Tibial artery (tissue), 4 donors: ENCODE measurements around the gene MRTFB.

Experiments
- DNase-seq, 2 donors: peaks; one replicate each; pipeline ENCODE4 v3.0.0-alpha.2; 2019
- H3K27ac ChIP-seq, 2 donors: fragments of 200-600 bp; sonication (generic) in 1 of 2; 1 replicate in 1 of 2; 2 replicates in 1 of 2; pipeline ENCODE4 v1.5.1; 2018 to 2019; ENCODE audit warnings: mild to moderate bottlenecking in 1 of 2
- H3K27me3 ChIP-seq, 2 donors: fragments of 200-600 bp; sonication (generic) in 1 of 2; one replicate each; pipeline versions ENCODE4 v1.5.1 to v1.6.0; 2016 to 2019
- H3K36me3 ChIP-seq, 3 donors: fragments of 200-600 bp; sonication (generic) in 2 of 3; one replicate each; pipeline ENCODE4 v1.5.1; 2016 to 2019; ENCODE audit warnings: mild to moderate bottlenecking in 2 of 3
- H3K4me1 ChIP-seq, 4 donors: fragments of 200-600 bp; sonication (generic) in 2 of 4; 1 replicate in 3 of 4; 2 replicates in 1 of 4; pipeline ENCODE4 v1.5.1; 2016 to 2019
- H3K4me3 ChIP-seq, 2 donors: fragments of 200-600 bp; sonication (generic) in 1 of 2; 1 replicate in 1 of 2; 2 replicates in 1 of 2; pipeline ENCODE4 v1.5.1; 2018 to 2019; ENCODE audit warnings: mild to moderate bottlenecking in 2 of 2
- H3K9me3 ChIP-seq, 3 donors: fragments of 200-600 bp; sonication (generic) in 1 of 3; one replicate each; pipeline ENCODE4 v1.5.1; 2016 to 2019
- intact Hi-C: fragments of 100-400 bp; cut with DNase I; formaldehyde crosslinking; loops from one replicate; pipeline ENCODE4 v1.15.0; 2023; ENCODE audit warnings: low total_unique reads
- TF ChIP-seq, protein P1 (sequence below), 2 experiments: fragments of 200-600 bp in 1 of 2; fragments of 450-650 bp in 1 of 2; IDR thresholded peaks; one replicate each; pipeline ENCODE4 v1.5.1; 2017 to 2019; ENCODE audit warnings: antibody characterized with exemption in 2 of 2, mild to moderate bottlenecking in 1 of 2, moderate library complexity in 1 of 2

The MRTFB gene

DNA sequence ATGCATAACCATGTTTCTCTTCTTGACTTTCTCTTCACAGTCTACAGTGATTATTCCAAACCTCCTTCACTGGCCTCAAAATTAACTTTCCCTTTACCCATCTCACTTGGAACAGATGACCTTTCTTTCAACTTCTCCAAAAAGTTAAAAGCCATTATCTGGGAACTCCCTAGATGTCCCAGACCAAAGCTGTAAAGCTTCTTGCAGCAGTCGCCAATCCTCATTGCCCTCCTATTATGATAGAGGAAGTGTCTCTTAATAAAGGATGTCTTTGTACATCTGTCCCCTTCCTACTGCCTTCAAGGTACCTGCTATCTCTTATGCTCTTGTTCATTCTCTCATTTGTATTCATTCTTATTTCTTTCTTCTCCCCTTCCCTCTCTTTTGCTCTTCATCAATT, 127.5 kb downstream of the MRTFB start:
- intact Hi-C loops, result no loop called here
- Histone ChIP-seq H3K4me1 (peaks cover 0 to 30% (median 8%) of the 10 kb centered on the region in 4 donors), H3K27ac (no peak overlapping the region), H3K27me3 (no peaks in the 10 kb centered on the region), H3K36me3 (no peaks in the 10 kb centered on the region), H3K9me3 (no peaks in the 10 kb centered on the region), H3K4me3 (no peak overlapping the region)
- TF ChIP-seq, protein P1, sequence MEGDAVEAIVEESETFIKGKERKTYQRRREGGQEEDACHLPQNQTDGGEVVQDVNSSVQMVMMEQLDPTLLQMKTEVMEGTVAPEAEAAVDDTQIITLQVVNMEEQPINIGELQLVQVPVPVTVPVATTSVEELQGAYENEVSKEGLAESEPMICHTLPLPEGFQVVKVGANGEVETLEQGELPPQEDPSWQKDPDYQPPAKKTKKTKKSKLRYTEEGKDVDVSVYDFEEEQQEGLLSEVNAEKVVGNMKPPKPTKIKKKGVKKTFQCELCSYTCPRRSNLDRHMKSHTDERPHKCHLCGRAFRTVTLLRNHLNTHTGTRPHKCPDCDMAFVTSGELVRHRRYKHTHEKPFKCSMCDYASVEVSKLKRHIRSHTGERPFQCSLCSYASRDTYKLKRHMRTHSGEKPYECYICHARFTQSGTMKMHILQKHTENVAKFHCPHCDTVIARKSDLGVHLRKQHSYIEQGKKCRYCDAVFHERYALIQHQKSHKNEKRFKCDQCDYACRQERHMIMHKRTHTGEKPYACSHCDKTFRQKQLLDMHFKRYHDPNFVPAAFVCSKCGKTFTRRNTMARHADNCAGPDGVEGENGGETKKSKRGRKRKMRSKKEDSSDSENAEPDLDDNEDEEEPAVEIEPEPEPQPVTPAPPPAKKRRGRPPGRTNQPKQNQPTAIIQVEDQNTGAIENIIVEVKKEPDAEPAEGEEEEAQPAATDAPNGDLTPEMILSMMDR (IDR thresholded peaks at IDR 0.05), result no peak
- DNase-seq, result no peak

DNA sequence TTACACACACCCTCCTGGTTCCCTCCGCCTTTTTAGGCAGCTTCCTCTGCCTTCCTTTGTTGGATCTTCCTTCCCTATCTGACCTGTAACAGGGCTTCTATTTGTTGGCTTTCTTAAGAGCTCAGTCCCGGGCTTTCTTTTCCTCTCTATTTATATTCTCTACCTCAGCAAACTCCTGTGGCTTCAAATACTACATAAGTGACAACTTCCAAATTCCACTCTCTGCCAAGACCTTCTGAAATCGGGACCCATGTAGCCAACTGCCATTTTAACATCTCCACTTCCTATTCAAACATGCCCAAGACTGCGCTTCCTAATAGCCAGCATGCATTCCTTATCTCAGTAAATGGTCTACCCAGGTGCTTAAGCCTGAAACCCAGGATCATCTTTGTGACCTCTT, 128.1 kb downstream of the MRTFB start:
- DNase-seq, result no peak
- H3K4me3 ChIP-seq, result no peak overlapping the region
- H3K27me3 ChIP-seq, result no peaks in the 10 kb centered on the region
- no peak overlapping the region for H3K27ac ChIP-seq
- H3K9me3 ChIP-seq, result no peaks in the 10 kb centered on the region
- no peaks in the 10 kb centered on the region for H3K36me3 ChIP-seq
- intact Hi-C loops, result no loop called here
- TF ChIP-seq, protein P1 (IDR thresholded peaks at IDR 0.05), result no peak
- H3K4me1 ChIP-seq, result peaks cover 0 to 34% (median 8%) of the 10 kb centered on the region in 4 donors

DNA sequence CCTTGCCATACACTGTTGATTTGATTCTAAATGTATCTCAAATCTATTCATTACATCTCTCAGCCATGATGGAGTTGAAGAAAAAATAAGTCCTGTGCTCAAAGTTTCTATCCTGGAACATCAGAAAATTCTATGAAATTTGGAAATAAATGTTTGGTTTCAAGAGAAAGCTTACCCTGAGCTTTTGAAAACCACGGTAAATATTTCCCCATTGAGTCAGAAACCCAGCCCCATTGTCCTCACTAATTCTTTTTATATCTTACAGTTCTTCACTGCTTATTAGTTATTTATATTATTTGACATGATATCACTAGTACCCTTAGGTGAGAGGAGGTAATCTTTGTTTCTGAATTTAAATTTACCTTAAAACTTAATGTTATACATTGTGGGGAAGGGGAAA, 128.5 kb downstream of the MRTFB start:
- Histone ChIP-seq H3K4me1 (peaks cover 0 to 34% (median 8%) of the 10 kb centered on the region in 4 donors), H3K27ac (no peak overlapping the region), H3K4me3 (no peak overlapping the region), H3K9me3 (no peaks in the 10 kb centered on the region), H3K27me3 (no peaks in the 10 kb centered on the region), H3K36me3 (no peaks in the 10 kb centered on the region)
- intact Hi-C loops, result no loop called here
- TF ChIP-seq, protein P1 (IDR thresholded peaks at IDR 0.05), result no peak
- DNase-seq, result no peak

DNA sequence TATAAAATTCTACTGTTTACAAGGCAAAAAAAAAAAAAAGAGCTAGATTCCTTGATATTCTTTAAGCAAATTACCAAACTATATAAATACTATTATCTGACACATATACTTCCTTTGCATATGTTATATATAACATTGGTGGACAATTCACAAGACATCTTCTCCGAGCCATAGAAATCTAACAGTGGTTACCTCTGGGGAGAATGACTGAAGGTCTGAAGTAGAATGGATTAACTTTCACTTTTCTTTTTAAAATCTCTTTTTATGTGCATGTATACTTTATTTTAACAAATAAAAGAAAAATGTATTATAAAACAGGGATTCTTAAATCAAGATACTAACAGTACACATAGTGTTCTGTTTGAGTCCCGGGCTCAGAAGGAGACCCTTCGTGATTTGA, 131.0 kb downstream of the MRTFB start:
- Histone ChIP-seq H3K27ac (peak overlapping the region in 1 of 2 donors; percentile 9), H3K4me1 (peaks cover 0 to 38% (median 5%) of the 10 kb centered on the region in 4 donors), H3K4me3 (peak overlapping the region in 1 of 2 donors; percentile 9), H3K9me3 (no peaks in the 10 kb centered on the region), H3K27me3 (no peaks in the 10 kb centered on the region), H3K36me3 (no peaks in the 10 kb centered on the region)
- intact Hi-C loops, result no loop called here
- DNase-seq, result no peak
- TF ChIP-seq, protein P1 (IDR thresholded peaks at IDR 0.05), result no peak

DNA sequence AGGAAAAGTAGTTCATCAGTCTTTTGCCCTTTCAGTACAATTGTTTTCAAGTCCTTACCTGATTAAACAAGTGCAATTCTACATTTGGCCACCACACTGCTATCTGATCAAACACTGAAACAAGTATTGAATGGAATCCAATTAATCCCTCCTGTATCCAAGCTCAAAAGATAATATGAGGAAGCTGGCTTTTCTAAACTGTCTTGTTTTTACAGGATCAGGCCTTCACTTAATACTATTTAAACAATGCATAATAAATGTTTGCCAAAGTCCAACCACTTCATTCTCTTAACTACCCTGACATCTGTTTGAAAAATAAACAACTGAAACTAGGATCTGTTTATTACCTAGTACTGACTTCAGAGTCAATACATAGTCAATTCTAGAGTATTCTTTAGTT, 131.6 kb downstream of the MRTFB start:
- Histone ChIP-seq H3K27ac (peak overlapping the region in 1 of 2 donors; percentile 22), H3K27me3 (no peaks in the 10 kb centered on the region), H3K4me1 (peaks cover 0 to 38% (median 5%) of the 10 kb centered on the region in 4 donors), H3K9me3 (no peaks in the 10 kb centered on the region), H3K4me3 (peak overlapping the region in 1 of 2 donors; percentile 9), H3K36me3 (no peaks in the 10 kb centered on the region)
- intact Hi-C loops, result no loop called here
- no peak for DNase-seq
- TF ChIP-seq, protein P1 (IDR thresholded peaks at IDR 0.05), result peak; percentile 16 to 26

DNA sequence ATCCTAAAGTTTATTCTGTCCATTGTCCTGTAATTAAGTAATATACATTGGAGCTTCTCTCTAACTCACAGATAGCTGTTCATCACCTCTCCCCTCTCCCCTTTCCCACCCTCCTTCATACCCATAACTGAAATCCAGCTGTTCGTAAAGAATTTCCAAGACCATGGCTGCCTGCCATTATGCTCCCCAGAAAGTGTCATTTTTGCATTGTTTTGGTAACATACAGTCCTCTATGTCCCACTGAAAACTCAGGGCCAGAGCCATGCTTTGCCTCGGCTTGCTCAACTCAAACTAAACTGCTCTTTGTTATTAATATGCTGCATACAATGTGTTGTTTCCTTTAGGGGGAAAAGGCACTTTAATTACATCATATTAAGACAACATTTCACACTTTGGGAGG, 132.0 kb downstream of the MRTFB start:
- TF ChIP-seq, protein P1 (IDR thresholded peaks at IDR 0.05), result no peak
- intact Hi-C loops, result no loop called here
- Histone ChIP-seq H3K4me3 (no peak overlapping the region), H3K27me3 (no peaks in the 10 kb centered on the region), H3K9me3 (no peaks in the 10 kb centered on the region), H3K27ac (peak overlapping the region in 1 of 2 donors; percentile 22), H3K36me3 (no peaks in the 10 kb centered on the region), H3K4me1 (peaks cover 0 to 38% (median 5%) of the 10 kb centered on the region in 4 donors)
- no peak for DNase-seq
